Measurements from ENCODE around the gene EPM2A. TPM values are rescaled to one million over a fixed set of nuclear protein-coding genes. Genes with fewer than 3 reads are reported as not detected.

The EPM2A gene
- total and polyA plus RNA-seq, 7 donors = 2.3 to 79.5 (median 66.5) TPM

- WGBS, 2 donors = 88 to 92% methylated on average over 7 of the region's 7 CpGs
- DNase-seq = no peak
- TF ChIP-seq EP300 (IDR thresholded peaks at IDR 0.05) (no peak), POLR2A (IDR thresholded peaks at IDR 0.05) (no peak), CTCF (IDR thresholded peaks at IDR 0.05) (no peak), POLR2AphosphoS5 (IDR thresholded peaks at IDR 0.05) (no peak)
These were observed 108.5 kb downstream of the EPM2A start for GRCh38 chr6:145626857-145627256.

GRCh38 chr6:145623231-145623630 is 112.1 kb downstream of the EPM2A start:
- H3K4me1 ChIP-seq = no peaks in the 10 kb centered on the region
- no peak for DNase-seq
- WGBS, 2 donors = 93 to 97% methylated on average over 1 of the region's 1 CpG
- H3K9me3 ChIP-seq = no peaks in the 10 kb centered on the region
- H3K36me3 ChIP-seq = peaks cover 0 to 20% (median 0%) of the 10 kb centered on the region in 4 donors
- H3K4me3 ChIP-seq = no peak overlapping the region
- intact Hi-C loops (cut with DNase I) = no loop called here
- H3K27me3 ChIP-seq = no peaks in the 10 kb centered on the region
- TF ChIP-seq CTCF (IDR thresholded peaks at IDR 0.05) = no peak
- no peak for TF ChIP-seq POLR2AphosphoS5 (IDR thresholded peaks at IDR 0.05)
- no peak for TF ChIP-seq POLR2A (IDR thresholded peaks at IDR 0.05)
- no peak overlapping the region for H3K27ac ChIP-seq

More at GRCh38 chr6:145626857-145627256, 108.5 kb downstream of the EPM2A start:
- Histone ChIP-seq H3K27ac (no peak overlapping the region), H3K9me3 (no peaks in the 10 kb centered on the region), H3K4me1 (no peaks in the 10 kb centered on the region), H3K27me3 (no peaks in the 10 kb centered on the region), H3K4me3 (no peak overlapping the region), H3K36me3 (peaks cover 0 to 25% (median 2%) of the 10 kb centered on the region in 4 donors)
- intact Hi-C loops (cut with DNase I) = no loop called here

- Histone ChIP-seq H3K36me3 (peaks cover 0 to 8% (median 0%) of the 10 kb centered on the region in 4 donors), H3K9me3 (peaks cover 0 to 2% (median 0%) of the 10 kb centered on the region in 4 donors), H3K4me3 (no peak overlapping the region), H3K4me1 (no peaks in the 10 kb centered on the region), H3K27me3 (no peaks in the 10 kb centered on the region), H3K27ac (no peak overlapping the region)
- WGBS, 2 donors = 80 to 88% methylated on average over 1 of the region's 1 CpG
- TF ChIP-seq POLR2AphosphoS5 (IDR thresholded peaks at IDR 0.05) (no peak), EP300 (IDR thresholded peaks at IDR 0.05) (no peak), CTCF (IDR thresholded peaks at IDR 0.05) (no peak), POLR2A (IDR thresholded peaks at IDR 0.05) (no peak)
- no peak for DNase-seq
- intact Hi-C loops (cut with DNase I) = no loop called here
These were observed 113.5 kb downstream of the EPM2A start for GRCh38 chr6:145621776-145622175.

- Histone ChIP-seq H3K9me3 (peaks cover 0 to 3% (median 0%) of the 10 kb centered on the region in 4 donors), H3K27ac (no peak overlapping the region), H3K4me3 (no peak overlapping the region), H3K27me3 (no peaks in the 10 kb centered on the region), H3K36me3 (no peaks in the 10 kb centered on the region), H3K4me1 (no peaks in the 10 kb centered on the region)
- intact Hi-C loops (cut with DNase I) = no loop called here
- no peak for DNase-seq
- 90 to 93% methylated on average over 7 of the region's 7 CpGs for WGBS, 2 donors
- TF ChIP-seq CTCF (IDR thresholded peaks at IDR 0.05) (no peak), POLR2AphosphoS5 (IDR thresholded peaks at IDR 0.05) (no peak), EP300 (IDR thresholded peaks at IDR 0.05) (no peak), POLR2A (IDR thresholded peaks at IDR 0.05) (no peak)
These were observed 115.2 kb downstream of the EPM2A start for GRCh38 chr6:145620088-145620487.

GRCh38 chr6:145609521-145609920 is 125.8 kb downstream of the EPM2A start:
- TF ChIP-seq POLR2A (IDR thresholded peaks at IDR 0.05) = no peak
- TF ChIP-seq CTCF (IDR thresholded peaks at IDR 0.05) = no peak
- TF ChIP-seq EP300 (IDR thresholded peaks at IDR 0.05) = no peak
- TF ChIP-seq POLR2AphosphoS5 (IDR thresholded peaks at IDR 0.05) = no peak
- Histone ChIP-seq H3K4me3 (no peak overlapping the region), H3K9me3 (no peaks in the 10 kb centered on the region), H3K27me3 (no peaks in the 10 kb centered on the region), H3K27ac (no peak overlapping the region), H3K4me1 (no peaks in the 10 kb centered on the region), H3K36me3 (no peaks in the 10 kb centered on the region)
- WGBS, 2 donors = 62 to 67% methylated on average over 1 of the region's 1 CpG
- intact Hi-C loops (cut with DNase I) = no loop called here
- no peak for DNase-seq
